SK-N-SH (cell line): Measurements from ENCODE around the gene IGDCC3.

Experiments
- CHD2 ChIP-seq: fragments of 150-350 bp; IDR thresholded peaks from 2 replicates; pipeline ENCODE4 v1.6.1; 2018; ENCODE audit warnings: low read length; ENCODE audit not compliant: partially characterized antibody
- CTCF ChIP-seq: fragments of 200-600 bp; sonication (generic); IDR thresholded peaks from 2 replicates; pipeline ENCODE4 v1.6.1; 2017; ENCODE audit warnings: antibody characterized with exemption, mild to moderate bottlenecking, moderate library complexity
- EP300 ChIP-seq, 2 experiments: IDR thresholded peaks; 2 replicates each; pipeline versions ENCODE4 v1.4.0 to v1.6.1; 2012; ENCODE audit warnings: borderline replicate concordance in 1 of 2, low read depth in 1 of 2, low read length in 1 of 2
- FOXM1 ChIP-seq: IDR thresholded peaks from 2 replicates; pipeline ENCODE4 v1.4.0; 2012; ENCODE audit warnings: low read depth, mild to moderate bottlenecking
- GATA2 ChIP-seq: sonication (generic); formaldehyde crosslinking; IDR thresholded peaks from 2 replicates; pipeline ENCODE4 v1.5.0; 2020; ENCODE audit warnings: mild to moderate bottlenecking, missing genetic modification reagents
- JUND ChIP-seq: IDR thresholded peaks from 2 replicates; pipeline ENCODE4 v1.4.0; 2012
- MAX ChIP-seq: IDR thresholded peaks from 2 replicates; pipeline ENCODE4 v1.4.0; 2012; ENCODE audit warnings: low read depth
- NRF1 ChIP-seq: IDR thresholded peaks from 2 replicates; pipeline ENCODE4 v1.6.1; 2012; ENCODE audit warnings: low read depth, mild to moderate bottlenecking, low read length
- POLR2AphosphoS5 ChIP-seq: IDR thresholded peaks from 2 replicates; pipeline ENCODE4 v1.6.1; 2012; ENCODE audit warnings: low read depth, low read length
- REST ChIP-seq: IDR thresholded peaks from 2 replicates; pipeline ENCODE4 v1.6.1; 2012; ENCODE audit warnings: mild to moderate bottlenecking, low read depth, low read length, moderate library complexity
- RFX5 ChIP-seq: IDR thresholded peaks from 2 replicates; pipeline ENCODE4 v1.6.1; 2012; ENCODE audit warnings: mild to moderate bottlenecking, improper control_type of control experiment, low read length
- TCF12 ChIP-seq: IDR thresholded peaks from 2 replicates; pipeline ENCODE4 v1.4.0; 2012
- USF1 ChIP-seq: IDR thresholded peaks from 2 replicates; pipeline ENCODE4 v1.4.0; 2012; ENCODE audit warnings: low read depth, borderline replicate concordance
- ZBTB33 ChIP-seq: IDR thresholded peaks from 2 replicates; pipeline ENCODE4 v1.4.0; 2012; ENCODE audit warnings: low read depth, borderline replicate concordance

GRCh38 chr15:65343374-65343981 lies 34.3 kb downstream of the IGDCC3 start:
- TF ChIP-seq CTCF = no peak
- no peak for TF ChIP-seq FOXM1
- TF ChIP-seq TCF12 = no peak
- TF ChIP-seq POLR2AphosphoS5 = no peak
- TF ChIP-seq RFX5 = no peak
- no peak for TF ChIP-seq ZBTB33
- TF ChIP-seq JUND = no peak
- no peak for TF ChIP-seq REST
- no peak for TF ChIP-seq NRF1
- TF ChIP-seq USF1 = no peak
- TF ChIP-seq GATA2 = no peak
- TF ChIP-seq EP300 (IDR thresholded peaks at IDR 0.05; ENCODE audit: borderline replicate concordance in 1 of 2, low read depth in 1 of 2, low read length in 1 of 2) = no peak
- TF ChIP-seq CHD2 = no peak
- no peak for TF ChIP-seq MAX
